Kasumi-1 (cell line): ENCODE results near the gene TTC29.
A peak's percentile ranks its signal among the peaks of the same experiment; 100 is the strongest.

Experiments
- DNase-seq, 2 experiments: peaks; one replicate each; lab custom pipeline; 2025; lab: John Stamatoyannopoulos, UW

Gene TTC29, protein sequence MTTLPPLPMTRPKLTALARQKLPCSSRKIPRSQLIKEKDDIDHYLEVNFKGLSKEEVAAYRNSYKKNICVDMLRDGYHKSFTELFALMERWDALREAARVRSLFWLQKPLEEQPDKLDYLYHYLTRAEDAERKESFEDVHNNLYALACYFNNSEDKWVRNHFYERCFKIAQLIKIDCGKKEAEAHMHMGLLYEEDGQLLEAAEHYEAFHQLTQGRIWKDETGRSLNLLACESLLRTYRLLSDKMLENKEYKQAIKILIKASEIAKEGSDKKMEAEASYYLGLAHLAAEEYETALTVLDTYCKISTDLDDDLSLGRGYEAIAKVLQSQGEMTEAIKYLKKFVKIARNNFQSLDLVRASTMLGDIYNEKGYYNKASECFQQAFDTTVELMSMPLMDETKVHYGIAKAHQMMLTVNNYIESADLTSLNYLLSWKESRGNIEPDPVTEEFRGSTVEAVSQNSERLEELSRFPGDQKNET

GRCh38 chr4:146945556-146946374 lies at the start of gene TTC29:
TTC29 (minus strand) TSS chr4:146945864; CDS start chr4:146939895, 5,969 bp downstream.
- DNase-seq = peak; percentile 85 to 90

GRCh38 chr4:146981651-146982050 lies 36.0 kb upstream of the TTC29 start:
- DNase-seq = no peak

DNA sequence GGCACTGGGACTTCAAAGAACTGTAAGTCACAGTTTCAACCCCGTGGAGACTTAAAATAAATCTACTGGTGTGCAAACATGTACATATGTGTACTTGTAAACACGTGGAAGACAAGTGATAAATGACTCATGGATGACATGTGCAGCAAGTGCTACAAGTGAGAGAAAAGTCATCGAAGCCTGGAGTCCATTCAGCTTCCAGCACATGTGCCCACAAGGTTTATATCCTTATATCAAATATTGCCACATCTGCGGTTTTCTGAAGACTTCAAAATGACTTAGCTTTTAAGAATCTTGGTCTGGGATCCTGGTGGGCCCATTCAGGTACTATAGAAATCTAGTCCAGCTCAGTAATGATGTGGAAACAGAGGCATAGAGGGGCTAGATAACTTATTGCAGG lies 33.0 kb upstream of the TTC29 start:
- DNase-seq = no peak

- DNase-seq = no peak
Measured at GRCh38 chr4:146976145-146976544, 30.5 kb upstream of the TTC29 start.

GRCh38 chr4:146975527-146975926 lies 29.9 kb upstream of the TTC29 start:
- peak; percentile 64 to 67 for DNase-seq

GRCh38 chr4:146975036-146975435 lies 29.4 kb upstream of the TTC29 start:
- peak; percentile 13 to 20 for DNase-seq

DNA sequence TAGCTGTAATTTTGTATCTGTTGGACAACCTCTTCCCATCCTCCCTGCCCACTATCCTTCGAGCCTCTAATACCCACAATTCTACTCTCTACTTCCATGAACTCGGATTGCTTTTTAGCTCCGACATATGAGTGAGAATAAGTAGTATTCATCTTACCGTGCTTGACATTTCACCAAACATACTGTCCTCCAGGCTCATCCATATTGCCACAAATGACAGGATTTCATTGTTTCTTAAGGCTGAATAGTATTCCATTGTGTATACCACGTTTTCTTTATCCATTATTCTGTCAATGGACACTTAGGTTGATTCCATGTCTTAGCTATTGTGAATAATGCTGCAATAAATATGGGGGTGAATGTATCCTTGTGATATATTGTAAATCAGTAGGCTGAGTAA lies 26.4 kb upstream of the TTC29 start:
- no peak for DNase-seq

DNA sequence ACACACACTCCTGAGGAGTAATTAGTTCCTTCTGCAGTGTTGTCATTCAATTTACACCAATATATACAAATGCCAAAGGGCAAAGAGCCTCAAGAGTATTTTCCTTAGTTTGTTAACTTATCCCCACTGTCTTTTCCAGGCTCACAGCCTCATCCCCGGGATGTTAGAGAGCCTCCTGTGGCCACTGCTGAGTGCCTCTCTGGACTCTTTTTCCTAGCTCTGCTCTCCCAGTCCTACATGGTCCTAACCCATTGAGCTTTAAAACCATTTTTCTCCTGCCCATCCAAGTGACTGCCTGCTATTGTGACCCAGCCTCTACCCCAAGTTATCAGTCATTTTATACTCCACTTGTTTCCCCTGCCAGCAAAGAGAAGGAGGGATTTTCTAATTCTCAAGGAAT lies 23.5 kb upstream of the TTC29 start:
- no peak for DNase-seq

- DNase-seq = no peak
Measured at GRCh38 chr4:146960634-146961033, 15.0 kb upstream of the TTC29 start.

- no peak for DNase-seq
Measured at GRCh38 chr4:146959692-146960091, 14.0 kb upstream of the TTC29 start.

GRCh38 chr4:146957237-146957636 lies 11.6 kb upstream of the TTC29 start:
- no peak for DNase-seq

DNA sequence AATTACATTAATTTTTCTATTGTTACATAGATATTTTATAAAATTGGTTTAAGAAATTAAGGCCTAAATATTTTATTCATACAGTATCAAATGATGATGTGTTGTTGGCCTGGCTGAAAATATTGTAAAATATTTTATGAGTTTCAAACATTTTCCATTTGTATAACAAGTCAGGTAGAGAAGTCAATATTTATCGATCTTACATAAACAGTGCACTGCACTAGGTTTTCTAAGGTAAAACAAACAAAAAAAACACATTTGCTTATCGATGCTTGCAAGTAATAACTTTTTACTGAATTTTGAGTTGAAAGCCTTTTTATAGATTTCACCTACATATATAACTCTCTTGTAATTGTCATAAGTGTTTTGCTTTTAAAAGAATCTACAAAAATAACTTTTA lies 7.2 kb upstream of the TTC29 start:
- no peak for DNase-seq

GRCh38 chr4:146949559-146949958 lies 3.9 kb upstream of the TTC29 start:
- no peak for DNase-seq

DNA sequence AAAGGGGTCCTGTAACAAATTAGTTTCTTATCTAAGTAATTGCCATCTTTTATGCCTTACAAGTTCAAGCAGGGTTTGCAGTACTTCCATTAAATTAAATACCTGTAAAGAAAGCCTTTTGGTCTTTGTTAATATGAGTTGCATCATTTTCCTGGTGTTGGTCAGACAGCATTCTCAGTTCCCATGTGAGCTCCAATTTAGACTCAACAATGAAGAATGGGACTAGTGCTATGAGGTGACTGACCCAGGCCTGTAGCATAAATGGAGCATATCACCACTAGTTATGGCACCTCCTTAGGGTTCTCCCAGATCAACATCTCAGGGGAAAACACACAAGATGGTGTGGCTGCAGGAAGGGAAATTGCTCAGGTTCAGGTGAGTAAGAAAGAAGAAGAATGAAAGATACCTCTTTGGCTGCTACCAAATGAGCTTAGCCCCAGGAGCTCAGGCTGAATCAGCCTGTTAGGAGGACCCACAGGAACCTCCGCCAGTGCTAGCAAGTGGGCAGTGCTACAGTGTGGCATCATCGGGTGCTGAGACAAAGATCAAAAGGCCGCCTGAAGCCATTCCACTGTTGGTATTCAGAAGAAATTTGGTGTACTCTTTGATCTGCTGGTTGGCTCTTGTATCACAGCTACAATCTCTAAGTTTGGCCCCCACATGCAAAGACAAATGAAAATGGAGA lies 1.8 kb downstream of the TTC29 start:
- DNase-seq = no peak

DNA sequence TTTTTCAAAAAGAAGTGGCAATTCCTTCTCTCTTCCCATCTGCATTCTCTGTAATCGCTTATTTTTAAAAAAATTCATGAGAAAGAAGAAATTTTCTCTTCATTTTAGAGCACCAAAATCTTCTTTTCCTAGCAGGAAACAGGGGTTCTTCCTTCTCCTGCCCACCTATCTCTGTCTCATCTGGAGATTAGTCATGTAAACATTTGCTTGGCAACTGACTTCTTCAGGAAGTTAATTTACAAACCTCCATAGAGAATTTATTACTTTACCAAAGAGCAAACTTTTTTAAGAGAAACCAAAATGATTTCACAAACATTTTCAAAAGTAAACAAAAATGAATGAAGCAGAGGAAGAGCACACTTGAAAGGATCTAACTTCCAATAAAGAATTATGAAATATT lies 13.5 kb downstream of the TTC29 start:
- DNase-seq = no peak

GRCh38 chr4:146930673-146931072 lies 15.0 kb downstream of the TTC29 start:
- DNase-seq = peak in 1 of 2 experiments; percentile 13

GRCh38 chr4:146927695-146928094 lies 18.0 kb downstream of the TTC29 start:
- no peak for DNase-seq

- DNase-seq = peak; percentile 73 to 77
Measured at GRCh38 chr4:146916479-146917076, 29.1 kb downstream of the TTC29 start.

DNA sequence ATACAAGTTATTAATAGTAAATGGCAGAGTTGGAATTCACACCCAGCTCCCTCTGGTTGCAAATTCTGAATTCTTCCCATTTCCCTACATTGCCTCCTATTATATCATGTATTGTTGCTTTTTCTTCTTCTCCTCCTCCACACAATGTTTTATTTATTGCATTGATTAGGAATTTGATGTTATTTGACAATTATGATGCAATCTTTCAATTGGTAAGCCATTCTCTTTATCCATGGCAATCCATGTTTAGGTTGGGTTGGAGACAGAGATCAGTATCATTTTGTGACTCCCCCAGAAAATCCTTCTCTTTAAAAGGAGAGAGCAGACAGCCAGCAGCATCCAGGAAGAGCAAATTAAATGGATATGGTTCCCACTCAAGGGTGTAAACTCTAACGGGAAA lies 30.5 kb downstream of the TTC29 start:
- DNase-seq = no peak

- DNase-seq = no peak
Measured at GRCh38 chr4:146900295-146900694, 45.4 kb downstream of the TTC29 start.

GRCh38 chr4:146890301-146890700 lies 55.4 kb downstream of the TTC29 start:
- no peak for DNase-seq

DNA sequence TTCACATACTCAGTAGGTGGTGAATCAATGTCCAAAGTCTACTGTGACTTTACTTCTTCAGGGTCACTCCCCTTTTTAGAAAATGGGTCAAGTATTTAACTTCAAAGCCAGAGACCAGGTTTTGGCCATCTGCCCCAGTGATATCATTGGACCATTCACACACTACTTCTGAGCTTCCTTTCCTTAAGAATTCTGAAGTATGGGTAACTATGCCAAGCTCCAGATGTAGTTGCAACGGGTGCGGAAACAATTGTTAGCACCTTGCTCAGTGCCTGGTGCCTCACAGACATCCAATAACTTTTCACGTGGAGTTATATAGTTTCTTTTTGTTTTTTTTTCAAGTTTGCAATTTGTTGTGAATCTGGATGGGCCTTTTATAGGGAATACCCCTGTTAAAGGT lies 62.6 kb downstream of the TTC29 start:
- no peak for DNase-seq
